Neuronal stem cell (in vitro differentiated cells): Measurements from ENCODE around the gene AMPD3.

Source experiments
- DNase-seq: peaks from one replicate; pipeline ENCODE4 v3.0.0-alpha.2; 2013; ENCODE audit warnings: low spot score
- H2AFZ ChIP-seq: one replicate; pipeline ENCODE4 v1.6.1; 2013; ENCODE audit warnings: mild to moderate bottlenecking, low read length, inconsistent platforms
- H2AK5ac ChIP-seq: 2 replicates; pipeline ENCODE4 v1.6.1; 2013; ENCODE audit warnings: low read depth, mild to moderate bottlenecking, inconsistent platforms, low read length, moderate library complexity, mixed read lengths
- H2BK120ac ChIP-seq: 2 replicates; pipeline ENCODE4 v1.6.1; 2013; ENCODE audit warnings: low read depth, mild to moderate bottlenecking, inconsistent platforms, low read length, moderate library complexity, mixed read lengths
- H2BK12ac ChIP-seq: one replicate; pipeline ENCODE4 v1.6.1; 2013; ENCODE audit warnings: low read length, inconsistent platforms
- H2BK15ac ChIP-seq: 2 replicates; pipeline ENCODE4 v1.6.1; 2013; ENCODE audit warnings: mild to moderate bottlenecking, low read length, inconsistent platforms, mixed read lengths
- H2BK5ac ChIP-seq: one replicate; pipeline ENCODE4 v1.6.1; 2013; ENCODE audit warnings: inconsistent platforms, mild to moderate bottlenecking, low read length, moderate library complexity
- H3K14ac ChIP-seq: one replicate; pipeline ENCODE4 v1.6.1; 2013; ENCODE audit warnings: low read length, inconsistent platforms
- H3K18ac ChIP-seq: 2 replicates; pipeline ENCODE4 v1.6.1; 2013; ENCODE audit warnings: low read length, inconsistent platforms
- H3K23ac ChIP-seq: 2 replicates; pipeline ENCODE4 v1.6.1; 2013; ENCODE audit warnings: low read depth, mild to moderate bottlenecking, mixed read lengths, low read length, inconsistent platforms; ENCODE audit not compliant: poor library complexity
- H3K27ac ChIP-seq: replicated peaks from 3 replicates; pipeline ENCODE4 v1.5.1; 2013; ENCODE audit warnings: low read length, inconsistent platforms
- H3K27me3 ChIP-seq, 3 experiments: 2 replicates each; pipeline ENCODE4 v1.6.1; 2013; ENCODE audit warnings: low read length in 3 of 3, mild to moderate bottlenecking in 2 of 3, inconsistent platforms in 1 of 3, low read depth in 1 of 3, mixed read lengths in 1 of 3, moderate library complexity in 1 of 3; ENCODE audit not compliant: control insufficient read depth in 3 of 3, insufficient read depth in 3 of 3
- H3K36me3 ChIP-seq, 2 donors: replicated peaks in 1 of 2; 2 replicates each; pipeline ENCODE4 v1.6.1; 2013; ENCODE audit warnings: low read length in 2 of 2; ENCODE audit not compliant: control insufficient read depth in 2 of 2, insufficient read depth in 2 of 2
- H3K4ac ChIP-seq: 2 replicates; pipeline ENCODE4 v1.6.1; 2013; ENCODE audit warnings: inconsistent platforms, mild to moderate bottlenecking, low read length, moderate library complexity
- H3K4me1 ChIP-seq, 2 donors: 1 replicate in 1 of 2; 2 replicates in 1 of 2; pipeline ENCODE4 v1.6.1; 2013; ENCODE audit warnings: low read length in 2 of 2, low read depth in 1 of 2; ENCODE audit not compliant: control insufficient read depth in 2 of 2, insufficient read depth in 1 of 2
- H3K4me2 ChIP-seq: one replicate; pipeline ENCODE4 v1.6.1; 2013; ENCODE audit warnings: mild to moderate bottlenecking, low read length, inconsistent platforms; ENCODE audit not compliant: insufficient read depth, poor library complexity, severe bottlenecking
- H3K4me3 ChIP-seq, 2 donors: 2 replicates each; pipeline ENCODE4 v1.5.1; 2013; ENCODE audit warnings: low read length in 2 of 2, mild to moderate bottlenecking in 2 of 2, inconsistent platforms in 1 of 2, moderate library complexity in 1 of 2
- H3K79me1 ChIP-seq: one replicate; pipeline ENCODE4 v1.6.1; 2013; ENCODE audit warnings: low read depth, mild to moderate bottlenecking, inconsistent platforms, low read length, moderate library complexity
- H3K9ac ChIP-seq: one replicate; pipeline ENCODE4 v1.6.1; 2013; ENCODE audit warnings: mild to moderate bottlenecking, low read depth, low read length, inconsistent platforms; ENCODE audit not compliant: poor library complexity
- H3K9me3 ChIP-seq, 2 donors: replicated peaks in 1 of 2; 2 replicates each; pipeline versions ENCODE3 to v1.6.1; 2013; ENCODE audit warnings: low read length in 2 of 2, mild to moderate bottlenecking in 2 of 2, inconsistent platforms in 1 of 2, low read depth in 1 of 2, mixed read lengths in 1 of 2, moderate library complexity in 1 of 2; ENCODE audit not compliant: control insufficient read depth in 2 of 2, insufficient read depth in 1 of 2
- H4K8ac ChIP-seq: one replicate; pipeline ENCODE4 v1.6.1; 2013; ENCODE audit warnings: low read depth, mild to moderate bottlenecking, inconsistent platforms, low read length, moderate library complexity
- H4K91ac ChIP-seq: one replicate; pipeline ENCODE4 v1.6.1; 2013; ENCODE audit warnings: low read length, low read depth, mild to moderate bottlenecking, inconsistent platforms; ENCODE audit not compliant: poor library complexity
- WGBS, 2 donors: extraction: QIAGEN DNeasy Blood & Tissue Kit; methylation state at CpG; one replicate each; pipeline ENCODE4 v1.1.7; 2013; ENCODE audit warnings: missing lambda C conversion rate in 2 of 2, mixed read lengths in 1 of 2; ENCODE audit not compliant: insufficient read length in 2 of 2, insufficient replicate concordance in 1 of 2; ENCODE audit errors: extremely low coverage in 2 of 2; 5-methylcytosine and 5-hydroxymethylcytosine counted together

Gene AMPD3

DNA sequence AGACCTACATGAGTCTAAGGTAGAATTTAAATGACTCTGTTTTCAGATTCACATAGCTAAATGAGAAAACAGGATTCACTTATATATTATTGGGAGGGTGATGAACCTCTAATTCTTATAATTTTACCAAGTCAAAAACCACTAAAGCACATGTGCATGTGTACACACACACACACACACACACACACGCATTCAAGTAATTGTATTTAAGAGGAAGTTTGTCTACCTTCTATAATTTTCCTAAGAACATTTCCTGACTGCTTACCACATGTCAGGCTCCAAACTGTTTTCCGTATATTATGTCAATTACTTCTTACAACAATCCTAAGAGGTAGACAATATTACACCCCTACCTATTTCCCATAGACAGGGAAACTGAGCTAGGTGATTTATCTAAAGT lies 79.3 kb downstream of the AMPD3 start:
- Histone ChIP-seq H2BK12ac (no peak overlapping the region), H3K4me3 (no peak overlapping the region), H2BK120ac (no peak overlapping the region), H3K9me3 (no peaks in the 10 kb centered on the region), H3K79me1 (no peaks in the 10 kb centered on the region), H3K14ac (no peak overlapping the region), H2BK15ac (no peak overlapping the region), H3K27me3 (no peaks in the 10 kb centered on the region), H3K23ac (no peak overlapping the region), H3K4ac (no peak overlapping the region), H2AFZ (no peak overlapping the region), H3K18ac (no peak overlapping the region), H3K36me3 (peaks cover 0 to 42% of the 10 kb centered on the region in 2 donors), H2AK5ac (no peak overlapping the region), H3K27ac (no peak overlapping the region), H4K8ac (no peak overlapping the region), H3K9ac (no peak overlapping the region), H3K4me2 (no peak overlapping the region), H4K91ac (no peak overlapping the region), H3K4me1 (no peaks in the 10 kb centered on the region), H2BK5ac (no peak overlapping the region)
- DNase-seq, result no peak
- WGBS, 2 donors, result no CpG with 5 or more reads among the region's 2 CpGs

DNA sequence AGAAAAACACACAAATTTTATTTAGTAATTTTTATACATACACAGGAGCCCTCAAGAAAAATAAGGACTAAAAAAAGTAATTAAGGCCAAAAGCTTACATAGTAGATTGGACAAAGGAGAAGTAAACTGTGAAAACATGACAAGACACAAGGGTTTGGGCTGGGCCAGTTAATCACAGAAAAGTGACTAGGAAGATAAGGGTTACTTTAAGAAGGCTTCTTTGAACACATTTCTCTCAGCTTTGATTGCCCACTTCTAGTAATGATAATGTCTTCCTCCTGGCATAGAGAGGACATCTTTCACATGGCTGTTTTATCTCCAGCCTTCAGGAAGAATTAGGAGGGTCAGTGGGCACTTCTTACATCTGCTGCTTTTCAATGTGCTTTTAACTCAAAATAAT lies 82.5 kb downstream of the AMPD3 start:
- Histone ChIP-seq H3K4me1 (peaks cover 0 to 3% of the 10 kb centered on the region in 2 donors), H2BK12ac (no peak overlapping the region), H2BK120ac (no peak overlapping the region), H3K4ac (no peak overlapping the region), H4K8ac (no peak overlapping the region), H3K79me1 (peaks cover 4% of the 10 kb centered on the region), H3K14ac (no peak overlapping the region), H3K27ac (no peak overlapping the region), H2BK5ac (no peak overlapping the region), H3K23ac (no peak overlapping the region), H3K4me2 (no peak overlapping the region), H2AFZ (no peak overlapping the region), H3K27me3 (no peaks in the 10 kb centered on the region), H4K91ac (no peak overlapping the region), H2BK15ac (no peak overlapping the region), H3K9ac (no peak overlapping the region), H2AK5ac (no peak overlapping the region), H3K36me3 (peaks cover 0 to 15% of the 10 kb centered on the region in 2 donors), H3K4me3 (no peak overlapping the region), H3K18ac (no peak overlapping the region), H3K9me3 (no peaks in the 10 kb centered on the region)
- DNase-seq, result no peak

DNA sequence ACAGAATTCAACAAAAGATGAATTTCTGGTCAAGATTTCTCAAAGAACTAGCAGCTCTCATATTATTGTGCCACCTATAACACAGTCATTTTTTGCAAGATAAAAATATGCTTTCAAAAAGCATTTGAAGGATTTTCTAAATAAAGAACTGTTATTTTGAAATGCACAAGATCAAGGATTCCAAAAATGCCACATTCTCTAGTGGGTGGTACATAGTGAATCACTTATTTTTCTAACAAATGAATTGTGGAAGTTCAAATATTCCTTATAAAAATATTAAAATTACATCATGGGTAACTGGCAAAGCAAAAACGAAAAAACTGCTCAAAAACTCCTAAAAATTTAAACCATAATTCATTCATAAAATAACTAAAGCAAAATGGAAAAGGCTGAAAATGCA lies 83.9 kb downstream of the AMPD3 start:
- Histone ChIP-seq H3K27ac (no peak overlapping the region), H3K27me3 (no peaks in the 10 kb centered on the region), H3K79me1 (peaks cover 4% of the 10 kb centered on the region), H2BK5ac (no peak overlapping the region), H3K14ac (no peak overlapping the region), H2BK120ac (no peak overlapping the region), H3K4me2 (no peak overlapping the region), H4K8ac (no peak overlapping the region), H2AFZ (no peak overlapping the region), H2BK15ac (no peak overlapping the region), H3K36me3 (peaks cover 0 to 2% of the 10 kb centered on the region in 2 donors), H3K4me3 (no peak overlapping the region), H3K4ac (no peak overlapping the region), H4K91ac (no peak overlapping the region), H3K23ac (no peak overlapping the region), H3K9me3 (no peaks in the 10 kb centered on the region), H3K4me1 (peaks cover 0 to 3% of the 10 kb centered on the region in 2 donors), H3K18ac (no peak overlapping the region), H2BK12ac (no peak overlapping the region), H3K9ac (no peak overlapping the region), H2AK5ac (no peak overlapping the region)
- no peak for DNase-seq
- no CpG with 5 or more reads among the region's 1 CpG for WGBS, 2 donors

DNA sequence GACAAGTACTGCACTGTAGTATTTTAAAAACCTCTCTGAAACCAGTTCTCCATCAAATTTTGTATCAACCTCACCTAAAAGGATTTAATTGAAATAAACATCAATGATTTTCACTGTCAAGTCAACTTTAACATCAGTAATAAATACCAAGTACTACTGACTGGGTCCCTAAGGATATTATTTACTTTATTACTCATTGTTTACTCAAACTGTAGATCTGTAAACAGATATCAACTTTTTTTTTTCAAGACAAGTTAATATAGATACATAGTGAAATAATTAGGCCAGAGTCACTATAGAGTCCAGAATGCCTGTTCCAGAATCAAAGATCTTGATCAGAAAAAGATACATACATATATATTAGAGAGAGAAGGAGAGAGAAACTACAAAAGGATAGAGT lies 84.3 kb downstream of the AMPD3 start:
- H3K79me1 ChIP-seq, result peaks cover 4% of the 10 kb centered on the region
- no peak overlapping the region for H2AK5ac ChIP-seq
- no peak overlapping the region for H3K4ac ChIP-seq
- H3K23ac ChIP-seq, result no peak overlapping the region
- no peak overlapping the region for H3K4me3 ChIP-seq
- H2BK15ac ChIP-seq, result no peak overlapping the region
- no peak overlapping the region for H3K9ac ChIP-seq
- H4K8ac ChIP-seq, result no peak overlapping the region
- peaks cover 0 to 3% of the 10 kb centered on the region in 2 donors for H3K9me3 ChIP-seq
- no peak overlapping the region for H3K14ac ChIP-seq
- H3K4me1 ChIP-seq, result peaks cover 0 to 3% of the 10 kb centered on the region in 2 donors
- H4K91ac ChIP-seq, result no peak overlapping the region
- H2BK5ac ChIP-seq, result no peak overlapping the region
- no peaks in the 10 kb centered on the region for H3K36me3 ChIP-seq
- H3K27me3 ChIP-seq, result no peaks in the 10 kb centered on the region
- H2AFZ ChIP-seq, result no peak overlapping the region
- no peak overlapping the region for H2BK12ac ChIP-seq
- no peak overlapping the region for H3K27ac ChIP-seq
- DNase-seq, result no peak
- no peak overlapping the region for H2BK120ac ChIP-seq
- H3K18ac ChIP-seq, result no peak overlapping the region
- no peak overlapping the region for H3K4me2 ChIP-seq
